K562 (cell line): ENCODE results near the gene TRNP1. TPM values are rescaled to one million over a fixed set of nuclear protein-coding genes. Genes with fewer than 3 reads are reported as not detected.

Experiments used
- ATAC-seq: fragments of 200-7000 bp; cut with Tn5 transposase; 3 replicates; pipeline ENCODE4 v1.9.1; 2020; ENCODE audit warnings: moderate library complexity
- BruUV-seq: library from RNA; stranded (reverse); fragments of 400-500 nt; replicated peaks from 2 replicates; lab custom pipeline; 2021; lab: Mats Ljungman, UMichigan
- CTCF ChIA-PET: fragments of 300-600 bp; formaldehyde crosslinking; extraction: SDS; loops from one replicate; lab custom pipeline; 2021; ENCODE audit warnings: low intra/inter-chr PET ratio; lab: Yijun Ruan, JAX
- POLR2A ChIA-PET: fragments of 300-600, 350-650 bp; sonication (Branson Sonifier 250); formaldehyde crosslinking; extraction: SDS; loops from one replicate; lab custom pipeline; 2021; ENCODE audit warnings: antibody characterized with exemption, inconsistent platforms; lab: Yijun Ruan, JAX
- DNase-seq, 4 experiments: peaks; one replicate each; pipeline versions ENCODE4 v3.0.0 to v3.0.0-alpha.2; 2011 to 2018; ENCODE audit warnings: low spot score in 3 of 4, mixed read lengths in 3 of 4; ENCODE audit errors: extremely low read depth in 1 of 4
- FAIRE-seq: peaks from 2 replicates; lab custom pipeline; 2011; peaks lifted over from hg19 to GRCh38; lab: Jason Lieb, UNC
- H2AFZ ChIP-seq: 2 replicates; pipeline ENCODE4 v1.6.0; 2011; ENCODE audit warnings: low read depth, low read length, control low read depth, inconsistent platforms
- H3K27ac ChIP-seq: fragments of 200-600 bp; 3 replicates; pipeline ENCODE4 v1.8.0; 2011; ENCODE audit warnings: low read depth, mild to moderate bottlenecking, control low read depth, inconsistent platforms, low read length, moderate library complexity, mixed read lengths; ENCODE audit errors: extremely low read depth
- H3K27me3 ChIP-seq, 2 experiments: fragments of 300-600 bp in 1 of 2; 2 replicates in 1 of 2; 3 replicates in 1 of 2; pipeline versions ENCODE4 v1.6.0 to v1.8.0; 2011; ENCODE audit warnings: inconsistent platforms in 2 of 2, low read length in 2 of 2, mild to moderate bottlenecking in 1 of 2, mixed read lengths in 1 of 2, moderate library complexity in 1 of 2; ENCODE audit not compliant: control insufficient read depth in 2 of 2, insufficient read depth in 2 of 2
- H3K36me3 ChIP-seq: fragments of 300-600 bp; 3 replicates; pipeline ENCODE4 v1.8.0; 2011; ENCODE audit warnings: mild to moderate bottlenecking, low read length, inconsistent platforms; ENCODE audit not compliant: control insufficient read depth, insufficient read depth
- H3K4me1 ChIP-seq, 2 experiments: fragments of 200-600 bp in 1 of 2; replicated peaks in 1 of 2; 2 replicates in 1 of 2; 3 replicates in 1 of 2; pipeline versions ENCODE4 v1.5.1 to v1.8.0; 2011; ENCODE audit warnings: inconsistent platforms in 2 of 2, low read length in 2 of 2, mild to moderate bottlenecking in 1 of 2, mixed read lengths in 1 of 2, moderate library complexity in 1 of 2; ENCODE audit not compliant: control insufficient read depth in 2 of 2, insufficient read depth in 2 of 2
- H3K4me2 ChIP-seq: 2 replicates; pipeline ENCODE4 v1.6.1; 2011; ENCODE audit warnings: low read length, control low read depth, inconsistent platforms, mixed read lengths; ENCODE audit not compliant: insufficient read depth
- H3K4me3 ChIP-seq: fragments of 200-600 bp; sonication (generic), shearing (Covaris generic); 2 replicates; pipeline ENCODE4 v1.5.1; 2016; ENCODE audit warnings: control low read depth, inconsistent platforms
- H3K79me2 ChIP-seq: fragments of 200-600 bp; 3 replicates; pipeline ENCODE4 v1.8.0; 2011; ENCODE audit warnings: low read length, inconsistent platforms; ENCODE audit not compliant: control insufficient read depth, insufficient read depth
- H3K9ac ChIP-seq, 2 experiments: 2 replicates each; pipeline versions ENCODE4 v1.6.0 to v1.6.1; 2011; ENCODE audit warnings: low read depth in 2 of 2, low read length in 2 of 2, control low read depth in 1 of 2, inconsistent platforms in 1 of 2, mild to moderate bottlenecking in 1 of 2, mixed read lengths in 1 of 2; ENCODE audit not compliant: insufficient read depth in 1 of 2
- H3K9me1 ChIP-seq: one replicate; pipeline ENCODE4 v1.6.0; 2011; ENCODE audit warnings: inconsistent platforms, mild to moderate bottlenecking, low read length, moderate library complexity; ENCODE audit not compliant: control insufficient read depth, insufficient read depth
- H3K9me3 ChIP-seq: replicated peaks from 2 replicates; pipeline ENCODE4 v1.5.1; 2011; ENCODE audit warnings: low read depth, low read length, inconsistent platforms; ENCODE audit not compliant: control insufficient read depth, insufficient read depth
- H4K20me1 ChIP-seq: replicated peaks from 2 replicates; pipeline ENCODE4 v1.6.1; 2011; ENCODE audit warnings: low read length, inconsistent platforms, mixed read lengths; ENCODE audit not compliant: control insufficient read depth, insufficient read depth
- COPS2 ChIP-seq: fragments of 450-650 bp; conservative IDR thresholded peaks from 2 replicates; pipeline ENCODE4 v1.6.1; 2016; ENCODE audit warnings: mild to moderate bottlenecking, moderate library complexity
- EGR1 ChIP-seq: fragments of 450-650 bp; conservative IDR thresholded peaks from 2 replicates; pipeline ENCODE4 v1.6.1; 2017; ENCODE audit warnings: mild to moderate bottlenecking
- HIVEP1 ChIP-seq: fragments of 250-450 bp; sonication (Bioruptor Pico); IDR thresholded peaks from 2 replicates; pipeline ENCODE4 v1.4.0; 2020; ENCODE audit warnings: mild to moderate bottlenecking
- L3MBTL2 ChIP-seq: fragments of 450-650 bp; IDR thresholded peaks from 2 replicates; pipeline ENCODE4 v1.6.1; 2016; ENCODE audit warnings: mild to moderate bottlenecking, moderate library complexity
- NEUROD1 ChIP-seq: fragments of 150-350 bp; IDR thresholded peaks from 2 replicates; pipeline ENCODE4 v1.6.1; 2014; ENCODE audit warnings: borderline replicate concordance, low read length, low read depth; ENCODE audit not compliant: partially characterized antibody
- NRF1 ChIP-seq, 2 experiments: fragments of 450-650 bp; IDR thresholded peaks in 1 of 2; conservative IDR thresholded peaks in 1 of 2; 2 replicates each; pipeline ENCODE4 v1.6.1; 2014; ENCODE audit warnings: mild to moderate bottlenecking in 2 of 2
- SIX5 ChIP-seq, 2 experiments: IDR thresholded peaks; 2 replicates each; pipeline ENCODE4 v1.6.1; 2011; ENCODE audit warnings: low read length in 2 of 2, borderline replicate concordance in 1 of 2, low read depth in 1 of 2, mild to moderate bottlenecking in 1 of 2, moderate library complexity in 1 of 2; ENCODE audit not compliant: insufficient read depth in 1 of 2
- SMAD4 ChIP-seq: fragments of 250-450 bp; sonication (Bioruptor Pico); conservative IDR thresholded peaks from 2 replicates; pipeline ENCODE4 v1.8.0; 2021; ENCODE audit warnings: inconsistent platforms, mild to moderate bottlenecking, moderate library complexity
- STAT6 ChIP-seq: sonication (generic); formaldehyde crosslinking; IDR thresholded peaks from 2 replicates; pipeline ENCODE4 v1.8.1; 2023; ENCODE audit warnings: mild to moderate bottlenecking, missing genetic modification reagents
- SUPT5H ChIP-seq: fragments of 450-650 bp; IDR thresholded peaks from 2 replicates; pipeline ENCODE4 v1.6.1; 2016
- TEAD1 ChIP-seq, 2 experiments: fragments of 450-650 bp in 1 of 2; sonication (generic) in 1 of 2; formaldehyde crosslinking; IDR thresholded peaks; 2 replicates each; pipeline versions ENCODE4 v1.4.0 to v1.8.0; 2020 to 2022; ENCODE audit warnings: mild to moderate bottlenecking in 2 of 2, missing genetic modification reagents in 1 of 2
- WGBS: fragments of 100-300 bp; shearing (Covaris generic); methylation state at CpG from one replicate; pipeline ENCODE4 v1.1.6; 2016; ENCODE audit warnings: low coverage, mixed read lengths; ENCODE audit not compliant: insufficient coverage; ENCODE audit errors: missing lambda C conversion rate; 5-methylcytosine and 5-hydroxymethylcytosine counted together
- in situ Hi-C: fragments of 300-500 bp; cut with MboI; formaldehyde crosslinking; loops from 4 replicates; pipeline ENCODE4 v1.15.0; 2018; ENCODE audit warnings: inconsistent platforms, mixed read lengths
- intact Hi-C: fragments of 100-400 bp; cut with micrococcal nuclease; formaldehyde crosslinking; loops from 2 replicates; pipeline ENCODE4 v1.14.2; 2022
- polyA plus RNA-seq, 8 experiments: library from polyadenylated mRNA; depleted of rRNA in 4 of 8; stranded (reverse) in 5 of 8; unstranded in 3 of 8; fragments of >200 nt; fragmentation: Nextera tagmentation in 2 of 8; fragmentation: Illumina TruSeq in 1 of 8; extraction: Ambion mirVana in 2 of 8; extraction: Trizol in 1 of 8; gene quantifications; 2 replicates each; pipeline versions ENCODE4 v1.2.1 to v1.2.3, GENCODE V29; 2011 to 2014; ENCODE audit warnings: inconsistent platforms in 1 of 8, missing spikeins in 1 of 8
- total RNA-seq, 7 experiments: library from RNA; depleted of rRNA in 6 of 7; stranded (reverse); fragments of >200 nt in 6 of 7; fragmentation: Illumina TruSeq in 2 of 7; extraction: Trizol in 2 of 7; gene quantifications; 2 replicates each; pipeline versions ENCODE4 v1.2.1 to v1.2.3, GENCODE V29; 2011 to 2021; ENCODE audit warnings: low replicate concordance in 1 of 7

Gene TRNP1
- total and polyA plus RNA-seq, 9 of the 15 experiments (the other 6 are each of a cell fraction or from before 2014, with no cell fraction given), result 0.03 to 1.3 (median 0.95) TPM

DNA sequence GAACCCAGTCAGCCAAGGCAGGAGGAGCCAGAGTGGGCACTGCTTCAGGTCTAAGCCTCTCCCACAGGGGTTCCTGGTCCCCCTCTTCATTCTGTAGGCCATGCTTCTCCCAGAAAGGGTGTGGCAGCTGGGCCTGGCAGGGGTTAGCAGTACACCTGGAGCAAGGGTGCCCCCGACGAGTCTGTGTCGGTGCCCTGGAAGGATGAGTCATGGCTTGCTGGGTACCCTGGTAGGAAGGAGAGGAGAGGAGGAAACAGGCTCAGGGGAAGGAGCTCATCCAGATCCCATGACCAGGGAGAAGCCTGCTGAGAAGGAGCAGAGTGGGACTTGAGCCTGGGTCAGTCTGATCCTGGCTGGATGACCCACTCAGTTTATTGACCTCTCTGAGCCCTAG, 43.6 kb upstream of the TRNP1 start:
- no peaks in the 10 kb centered on the region for H3K79me2 ChIP-seq
- WGBS, result 50% methylated on average over 3 of the region's 3 CpGs
- no peaks in the 10 kb centered on the region for H4K20me1 ChIP-seq
- BruUV-seq, result no TSS peak
- no peak overlapping the region for H2AFZ ChIP-seq
- CTCF ChIA-PET, result no interaction called here
- intact Hi-C loops (no loop called here), in situ Hi-C loops (no loop called here)
- no peaks in the 10 kb centered on the region for H3K27me3 ChIP-seq
- POLR2A ChIA-PET, result interaction anchor here (0.5 to 1.5 kb wide), 6 partner anchors 8 to 203 kb away, joined by 3 to 6 read pairs (median 4); no protein-coding TSS in a partner anchor
- FAIRE-seq (no peak), DNase-seq (no peak), ATAC-seq (no peak)
- no peak overlapping the region for H3K4me2 ChIP-seq
- H3K9ac ChIP-seq, result peak overlapping the region in 1 of 2 experiments; percentile 72; a peak in 2 of 4 replicates
- H3K36me3 ChIP-seq, result peaks cover 24% of the 10 kb centered on the region; the same call in 2 of the 3 replicates
- no peaks in the 10 kb centered on the region; the same call in 1 of the 2 replicates for H3K9me3 ChIP-seq
- no peak overlapping the region for H3K27ac ChIP-seq
- no peak overlapping the region for H3K4me3 ChIP-seq
- TF ChIP-seq HIVEP1 (CRISPR knock-in tag) (no peak), SUPT5H (no peak), EGR1 (no peak), NEUROD1 (no peak)
- peaks cover 22 to 28% of the 10 kb centered on the region in 2 experiments; a peak in 4 of 5 replicates for H3K4me1 ChIP-seq
- H3K9me1 ChIP-seq, result peaks cover 4% of the 10 kb centered on the region

DNA sequence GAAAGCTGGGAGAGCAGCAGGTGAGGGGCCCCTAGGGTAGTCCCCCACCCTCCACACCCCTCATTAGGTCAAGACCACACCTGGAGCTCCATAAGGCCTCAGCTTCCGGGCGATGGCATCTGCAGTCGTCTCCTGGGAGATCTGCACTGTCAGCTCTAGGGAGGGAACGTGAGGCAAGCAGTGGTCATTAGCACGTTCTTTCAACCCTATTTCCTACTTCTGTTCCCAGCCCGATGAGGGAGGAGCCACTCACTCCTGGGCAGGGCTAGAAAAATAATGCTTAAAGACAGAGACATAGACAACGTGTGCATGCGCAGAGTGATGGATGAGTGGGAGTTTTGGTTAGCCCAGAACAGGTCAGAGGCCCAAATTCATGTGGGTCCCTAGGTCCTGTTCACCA, 42.9 kb upstream of the TRNP1 start:
- POLR2A ChIA-PET, result interaction anchor here (0.5 to 1.5 kb wide), 9 partner anchors 9 to 256 kb away, joined by 3 to 6 read pairs (median 3); no protein-coding TSS in a partner anchor
- TF ChIP-seq TEAD1 (CRISPR knock-in tag; IDR thresholded peaks at IDR 0.05) (no peak), STAT6 (CRISPR knock-in tag) (no peak), COPS2 (no peak), NRF1 (conservative IDR thresholded peaks at IDR 0.05 in 1 of 2, IDR thresholded peaks at IDR 0.05 in 1 of 2) (peak; percentile 91 to 92), SMAD4 (no peak), SIX5 (IDR thresholded peaks at IDR 0.05; ENCODE audit: borderline replicate concordance in 1 of 2, insufficient read depth in 1 of 2, low read depth in 1 of 2, low read length in 2 of 2) (no peak), L3MBTL2 (peak; percentile 31; the same call in 1 of the 2 replicates)

More for the DNA sequence above, 42.9 kb upstream of the TRNP1 start:
- WGBS, result 11% methylated on average over 8 of the region's 8 CpGs
- peaks cover 22 to 32% of the 10 kb centered on the region in 2 experiments; a peak in 4 of 5 replicates for H3K4me1 ChIP-seq
- H3K4me2 ChIP-seq, result peak overlapping the region; percentile 17; the same call in 1 of the 2 replicates
- DNase-seq (peak; percentile 53 to 72 (median 65)), ATAC-seq (peak; percentile 84), FAIRE-seq (peak; percentile 73)
- H3K27me3 ChIP-seq, result no peaks in the 10 kb centered on the region
- no peak overlapping the region for H3K9ac ChIP-seq
- CTCF ChIA-PET, result interaction anchor here (0.6 kb wide), 1 partner anchor 158 kb away, joined by 3 read pairs; no protein-coding TSS in a partner anchor
- H3K36me3 ChIP-seq, result peaks cover 18% of the 10 kb centered on the region; the same call in 2 of the 3 replicates
- H2AFZ ChIP-seq, result peak overlapping the region; percentile 42
- in situ Hi-C loops, result no loop called here
- H4K20me1 ChIP-seq, result no peaks in the 10 kb centered on the region
- no peak overlapping the region; the same call in 2 of the 3 replicates for H3K27ac ChIP-seq
- intact Hi-C loops, result no loop called here
- no peaks in the 10 kb centered on the region for H3K79me2 ChIP-seq
- H3K9me3 ChIP-seq, result no peaks in the 10 kb centered on the region; the same call in 1 of the 2 replicates
- no peak overlapping the region for H3K4me3 ChIP-seq
- peaks cover 4% of the 10 kb centered on the region for H3K9me1 ChIP-seq
- no TSS peak for BruUV-seq
